T-helper 17 cell (primary cell): ENCODE results near the gene PLA2G15. TPM values are rescaled to one million over a fixed set of nuclear protein-coding genes. Genes with fewer than 3 reads are reported as not detected.

ENCODE experiments used
- ATAC-seq: fragments of 150-1000 bp; cut with Tn5 transposase; 2 replicates; pipeline ENCODE4 v1.10.0; 2021; ENCODE audit warnings: mild to moderate bottlenecking, moderate library complexity
- DNase-seq, 3 donors: peaks; one replicate each; pipeline versions ENCODE4 v3.0.0 to v3.0.0-alpha.2; 2020 to 2021
- H3K9me3 ChIP-seq: one replicate; pipeline ENCODE4 v1.7.0; 2013; ENCODE audit warnings: low read length, mild to moderate bottlenecking; ENCODE audit not compliant: control insufficient read depth, poor library complexity, severe bottlenecking
- H3K27ac Mint-ChIP-seq: one replicate; pipeline ENCODE4 v1.8.0; 2022; ENCODE audit warnings: mild to moderate bottlenecking, moderate library complexity, mixed read lengths
- H3K27me3 Mint-ChIP-seq: one replicate; pipeline ENCODE4 v1.8.0; 2022; ENCODE audit warnings: mixed read lengths
- H3K36me3 Mint-ChIP-seq: one replicate; pipeline ENCODE4 v1.8.0; 2022; ENCODE audit warnings: low read depth, mixed read lengths
- H3K4me1 Mint-ChIP-seq: one replicate; pipeline ENCODE4 v1.8.0; 2022; ENCODE audit warnings: mild to moderate bottlenecking, mixed read lengths
- H3K4me3 Mint-ChIP-seq: one replicate; pipeline ENCODE4 v1.8.0; 2022; ENCODE audit warnings: mild to moderate bottlenecking, moderate library complexity, mixed read lengths
- total RNA-seq, 4 donors: library from RNA in 2 of 4; stranded (reverse) in 2 of 4; gene quantifications; one replicate each; pipeline ENCODE4 v1.2.3 and lab custom pipeline; 2022 to 2026

PLA2G15 gene
- total RNA-seq, 2 donors from 2014 or later: 6.6 to 7.4 TPM

- H3K27ac Mint-ChIP-seq: peak overlapping the region; percentile 93
- no peak for DNase-seq
- no peaks in the 10 kb centered on the region for H3K9me3 ChIP-seq
- H3K36me3 Mint-ChIP-seq: peaks cover 3% of the 10 kb centered on the region
- H3K27me3 Mint-ChIP-seq: no peaks in the 10 kb centered on the region
- peaks cover 32% of the 10 kb centered on the region for H3K4me1 Mint-ChIP-seq
- ATAC-seq: no peak
- H3K4me3 Mint-ChIP-seq: peak overlapping the region; percentile 96
Observed at GRCh38 chr16:68309799-68310198, 64.6 kb downstream of the PLA2G15 start.

GRCh38 chr16:68310437-68310773 is 65.2 kb downstream of the PLA2G15 start:
- H3K4me1 Mint-ChIP-seq: peaks cover 30% of the 10 kb centered on the region
- peak in 1 of 3 donors; percentile 9 for DNase-seq
- no peaks in the 10 kb centered on the region for H3K9me3 ChIP-seq
- no peak for ATAC-seq
- H3K27me3 Mint-ChIP-seq: no peaks in the 10 kb centered on the region
- peaks cover 3% of the 10 kb centered on the region for H3K36me3 Mint-ChIP-seq
- H3K27ac Mint-ChIP-seq: peak overlapping the region; percentile 93
- H3K4me3 Mint-ChIP-seq: peak overlapping the region; percentile 96

Other genes with a start within 250 kb of the PLA2G15 start
- 10 to 100 TPM; 42.7 to 51.2 TPM for gene DPEP2, start 245.9 kb upstream of the PLA2G15 start, total RNA-seq
- not detected for gene DPEP2NB, start 229.5 kb upstream of the PLA2G15 start, total RNA-seq
- 10 to 100 TPM; 13.2 to 14.8 TPM for gene DDX28, start 222.1 kb upstream of the PLA2G15 start, total RNA-seq
- gene DUS2, start 222.1 kb upstream of the PLA2G15 start, total RNA-seq: 10 to 100 TPM; 12.0 to 12.3 TPM
- 100 to 1,000 TPM in 1 of 2 donors, 10 to 100 TPM in 1; 94.5 to 101 TPM for gene NFATC3, start 160.0 kb upstream of the PLA2G15 start, total RNA-seq
- gene ESRP2, start 9.2 kb upstream of the PLA2G15 start, total RNA-seq: under 1 TPM; 0.10 to 0.16 TPM
- 100 to 1,000 TPM; 148 to 171 TPM for gene SLC7A6, start 19.2 kb downstream of the PLA2G15 start, total RNA-seq
- 10 to 100 TPM; 35.3 to 36.0 TPM for gene SLC7A6OS, start 65.6 kb downstream of the PLA2G15 start, total RNA-seq
- 10 to 100 TPM; 55.2 to 59.4 TPM for gene PRMT7, start 65.6 kb downstream of the PLA2G15 start, total RNA-seq
- gene SMPD3, start 203.1 kb downstream of the PLA2G15 start, total RNA-seq: under 1 TPM; 0.70 to 0.99 TPM